PFSK-1 (cell line): ENCODE results near the gene KCNIP4.

Experiments
- FOXP2 ChIP-seq: optimal IDR thresholded peaks from 2 replicates; pipeline ENCODE3; 2011; ENCODE audit warnings: borderline replicate concordance, control low read depth, inconsistent platforms; ENCODE audit not compliant: insufficient read depth; ENCODE audit errors: extremely low read length, extremely low read depth
- POLR2AphosphoS5 ChIP-seq: IDR thresholded peaks from 2 replicates; pipeline ENCODE4 v1.6.1; 2012; ENCODE audit warnings: low read depth, mild to moderate bottlenecking, control low read depth, low read length, moderate library complexity
- REST ChIP-seq, 2 experiments: IDR thresholded peaks; 2 replicates each; pipeline versions ENCODE4 v1.6.1 to v1.8.0; 2011 to 2012; ENCODE audit warnings: low read depth in 2 of 2, low read length in 2 of 2, control low read depth in 1 of 2, inconsistent platforms in 1 of 2, mild to moderate bottlenecking in 1 of 2, moderate library complexity in 1 of 2; ENCODE audit not compliant: insufficient read depth in 1 of 2
- SIN3A ChIP-seq: IDR thresholded peaks from 2 replicates; pipeline ENCODE4 v1.6.1; 2012; ENCODE audit warnings: mild to moderate bottlenecking, low read length, moderate library complexity, borderline replicate concordance; ENCODE audit not compliant: insufficient read depth
- TAF1 ChIP-seq: IDR thresholded peaks from 2 replicates; pipeline ENCODE4 v1.6.1; 2012; ENCODE audit warnings: low read length, control low read depth, borderline replicate concordance; ENCODE audit not compliant: insufficient read depth

KCNIP4 gene

GRCh38 chr4:21856754-21857153 is 91.8 kb downstream of the KCNIP4 start:
- TF ChIP-seq TAF1 (no peak), SIN3A (no peak), POLR2AphosphoS5 (no peak), REST (IDR thresholded peaks at IDR 0.05; ENCODE audit: insufficient read depth in 1 of 2, low read depth in 2 of 2, low read length in 2 of 2) (no peak), FOXP2 (no peak)

- TF ChIP-seq REST (IDR thresholded peaks at IDR 0.05; ENCODE audit: insufficient read depth in 1 of 2, low read depth in 2 of 2, low read length in 2 of 2) = no peak
- no peak for TF ChIP-seq TAF1
- no peak for TF ChIP-seq FOXP2
- TF ChIP-seq SIN3A = no peak
- TF ChIP-seq POLR2AphosphoS5 = no peak
Observed at GRCh38 chr4:21856301-21856700, 92.3 kb downstream of the KCNIP4 start.

GRCh38 chr4:21849077-21849476 is 99.5 kb downstream of the KCNIP4 start:
- no peak for TF ChIP-seq REST (IDR thresholded peaks at IDR 0.05; ENCODE audit: insufficient read depth in 1 of 2, low read depth in 2 of 2, low read length in 2 of 2)
- TF ChIP-seq TAF1 = no peak
- no peak for TF ChIP-seq FOXP2
- no peak for TF ChIP-seq POLR2AphosphoS5
- TF ChIP-seq SIN3A = no peak

GRCh38 chr4:21848021-21848420 is 100.6 kb downstream of the KCNIP4 start:
- no peak for TF ChIP-seq POLR2AphosphoS5
- no peak for TF ChIP-seq SIN3A
- no peak for TF ChIP-seq TAF1
- TF ChIP-seq FOXP2 = no peak
- no peak for TF ChIP-seq REST (IDR thresholded peaks at IDR 0.05; ENCODE audit: insufficient read depth in 1 of 2, low read depth in 2 of 2, low read length in 2 of 2)

GRCh38 chr4:21845663-21846062 is 102.9 kb downstream of the KCNIP4 start:
- TF ChIP-seq SIN3A = no peak
- TF ChIP-seq TAF1 = no peak
- TF ChIP-seq FOXP2 = no peak
- no peak for TF ChIP-seq POLR2AphosphoS5
- TF ChIP-seq REST (IDR thresholded peaks at IDR 0.05; ENCODE audit: insufficient read depth in 1 of 2, low read depth in 2 of 2, low read length in 2 of 2) = no peak
